Measurements from ENCODE around the gene USP24. TPM values are rescaled to one million over a fixed set of nuclear protein-coding genes. Genes with fewer than 3 reads are reported as not detected.

Gene USP24
- total RNA-seq, 1 donor from 2014 or later: 19.7 TPM

- no peak for TF ChIP-seq CTCF (conservative IDR thresholded peaks at IDR 0.05; ENCODE audit: low read depth, low read length)
- H3K4me3 ChIP-seq (ENCODE audit: low read depth, low read length): no peak overlapping the region
- DNase-seq (ENCODE audit: low read depth): no peak
Observed at GRCh38 chr1:55078470-55078869, 136.7 kb downstream of the USP24 start.

GRCh38 chr1:55076356-55076755 is 138.8 kb downstream of the USP24 start:
- no peak for DNase-seq (ENCODE audit: low read depth)
- no peak for TF ChIP-seq CTCF (conservative IDR thresholded peaks at IDR 0.05; ENCODE audit: low read depth, low read length)
- H3K4me3 ChIP-seq (ENCODE audit: low read depth, low read length): no peak overlapping the region

- no peak for DNase-seq (ENCODE audit: low read depth)
- no peak overlapping the region for H3K4me3 ChIP-seq (ENCODE audit: low read depth, low read length)
- no peak for TF ChIP-seq CTCF (conservative IDR thresholded peaks at IDR 0.05; ENCODE audit: low read depth, low read length)
Observed at GRCh38 chr1:55074455-55074854, 140.7 kb downstream of the USP24 start.

- no peak for TF ChIP-seq CTCF (conservative IDR thresholded peaks at IDR 0.05; ENCODE audit: low read depth, low read length)
- no peak for DNase-seq (ENCODE audit: low read depth)
- H3K4me3 ChIP-seq (ENCODE audit: low read depth, low read length): no peak overlapping the region
Observed at GRCh38 chr1:55073187-55073916, 141.8 kb downstream of the USP24 start.

- peak; percentile 53 for TF ChIP-seq CTCF (conservative IDR thresholded peaks at IDR 0.05; ENCODE audit: low read depth, low read length)
- peak; percentile 13 for DNase-seq (ENCODE audit: low read depth)
- no peak overlapping the region for H3K4me3 ChIP-seq (ENCODE audit: low read depth, low read length)
Observed at GRCh38 chr1:55071477-55071876, 143.7 kb downstream of the USP24 start.

- TF ChIP-seq CTCF (conservative IDR thresholded peaks at IDR 0.05; ENCODE audit: low read depth, low read length): no peak
- no peak for DNase-seq (ENCODE audit: low read depth)
- H3K4me3 ChIP-seq (ENCODE audit: low read depth, low read length): no peak overlapping the region
Observed at GRCh38 chr1:55070293-55071164, 144.6 kb downstream of the USP24 start.

Measured in epithelial cell of proximal tubule (primary cell).